Measurements from ENCODE around the gene PLCH1.

The PLCH1 gene

DNA sequence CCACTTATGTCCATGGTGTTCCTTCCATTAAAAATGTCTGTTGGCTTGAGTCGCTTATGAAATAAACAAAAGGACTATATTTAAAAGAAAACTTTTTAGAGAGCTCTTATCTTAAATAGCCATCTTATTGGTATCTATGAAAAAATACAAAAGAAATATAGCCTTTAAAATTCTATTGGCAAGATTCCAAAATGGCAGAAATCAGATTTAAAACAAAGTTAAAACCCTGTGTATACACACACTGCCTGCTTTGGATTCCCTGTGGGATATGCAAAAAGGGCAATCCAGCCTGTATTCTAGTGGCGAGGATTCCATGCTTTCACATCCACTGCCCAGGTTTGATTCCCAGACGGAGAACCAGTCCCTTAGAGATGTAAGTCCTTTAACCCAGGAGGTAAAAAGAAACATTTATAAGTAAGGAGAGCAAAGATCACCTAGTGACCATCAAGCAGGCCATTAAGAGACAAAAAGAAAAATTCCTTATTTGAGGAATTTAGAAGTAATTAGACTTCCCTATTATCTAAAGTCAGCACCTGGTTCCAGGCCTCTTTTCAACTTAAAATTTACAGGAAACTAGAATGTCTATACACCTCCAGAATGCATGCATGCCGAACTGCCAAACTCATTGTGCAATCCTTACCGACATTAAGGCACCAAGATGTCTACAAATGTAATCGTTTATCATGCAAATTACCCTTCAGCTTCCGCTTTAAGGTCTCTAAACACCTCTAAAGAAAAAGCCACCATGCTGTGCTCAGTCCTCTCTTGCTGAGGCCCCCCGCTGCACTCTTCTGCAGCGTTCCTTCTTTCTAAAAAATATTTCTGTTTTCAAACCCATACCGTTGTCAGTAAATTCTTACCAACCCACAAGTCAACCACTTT lies 381.8 kb downstream of the PLCH1 start:
- H3K27ac ChIP-seq, result no peak overlapping the region
- no peak for TF ChIP-seq ZFX (IDR thresholded peaks at IDR 0.05)
- TF ChIP-seq, protein P1, sequence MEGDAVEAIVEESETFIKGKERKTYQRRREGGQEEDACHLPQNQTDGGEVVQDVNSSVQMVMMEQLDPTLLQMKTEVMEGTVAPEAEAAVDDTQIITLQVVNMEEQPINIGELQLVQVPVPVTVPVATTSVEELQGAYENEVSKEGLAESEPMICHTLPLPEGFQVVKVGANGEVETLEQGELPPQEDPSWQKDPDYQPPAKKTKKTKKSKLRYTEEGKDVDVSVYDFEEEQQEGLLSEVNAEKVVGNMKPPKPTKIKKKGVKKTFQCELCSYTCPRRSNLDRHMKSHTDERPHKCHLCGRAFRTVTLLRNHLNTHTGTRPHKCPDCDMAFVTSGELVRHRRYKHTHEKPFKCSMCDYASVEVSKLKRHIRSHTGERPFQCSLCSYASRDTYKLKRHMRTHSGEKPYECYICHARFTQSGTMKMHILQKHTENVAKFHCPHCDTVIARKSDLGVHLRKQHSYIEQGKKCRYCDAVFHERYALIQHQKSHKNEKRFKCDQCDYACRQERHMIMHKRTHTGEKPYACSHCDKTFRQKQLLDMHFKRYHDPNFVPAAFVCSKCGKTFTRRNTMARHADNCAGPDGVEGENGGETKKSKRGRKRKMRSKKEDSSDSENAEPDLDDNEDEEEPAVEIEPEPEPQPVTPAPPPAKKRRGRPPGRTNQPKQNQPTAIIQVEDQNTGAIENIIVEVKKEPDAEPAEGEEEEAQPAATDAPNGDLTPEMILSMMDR (conservative IDR thresholded peaks at IDR 0.05), result no peak

- no peak for TF ChIP-seq ZFX (IDR thresholded peaks at IDR 0.05)
- TF ChIP-seq, protein P1 (conservative IDR thresholded peaks at IDR 0.05), result no peak
These were observed 384.6 kb downstream of the PLCH1 start for GRCh38 chr3:155360281-155360680.

GRCh38 chr3:155356594-155357370 lies 388.1 kb downstream of the PLCH1 start:
- H3K27ac ChIP-seq, result no peak overlapping the region
- TF ChIP-seq, protein P1 (conservative IDR thresholded peaks at IDR 0.05), result no peak
- TF ChIP-seq ZFX (IDR thresholded peaks at IDR 0.05), result no peak

More at GRCh38 chr3:155360281-155360680, 384.6 kb downstream of the PLCH1 start:
- no peak overlapping the region for H3K27ac ChIP-seq

- TF ChIP-seq ZFX (IDR thresholded peaks at IDR 0.05), result no peak
- TF ChIP-seq, protein P1 (conservative IDR thresholded peaks at IDR 0.05), result no peak
- no peak overlapping the region for H3K27ac ChIP-seq
These were observed 390.2 kb downstream of the PLCH1 start for GRCh38 chr3:155354658-155355057.

- H3K27ac ChIP-seq, result no peak overlapping the region
- no peak for TF ChIP-seq ZFX (IDR thresholded peaks at IDR 0.05)
- TF ChIP-seq, protein P1 (conservative IDR thresholded peaks at IDR 0.05), result peak; percentile 89
These were observed 391.9 kb downstream of the PLCH1 start for GRCh38 chr3:155352900-155353490.

DNA sequence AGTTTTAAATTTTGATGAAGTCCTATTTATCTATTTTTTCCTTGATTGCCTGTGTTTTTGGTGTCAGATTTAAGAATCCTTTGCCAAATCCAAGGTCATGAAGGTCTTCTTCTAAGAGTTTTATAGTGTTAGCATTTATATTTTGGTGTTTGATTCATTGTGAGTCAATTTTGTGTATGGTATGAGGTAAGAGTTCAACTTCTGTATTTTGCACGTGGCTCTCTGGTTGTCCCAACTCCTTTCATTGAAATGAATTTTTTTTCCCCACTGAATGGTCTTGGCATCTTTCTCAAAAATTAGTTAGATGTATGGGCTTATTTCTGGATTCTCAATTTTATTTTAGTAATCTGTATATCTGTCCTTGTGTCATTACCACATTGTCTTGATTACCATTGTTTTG lies 394.3 kb downstream of the PLCH1 start:
- no peak for TF ChIP-seq ZFX (IDR thresholded peaks at IDR 0.05)
- TF ChIP-seq, protein P1 (conservative IDR thresholded peaks at IDR 0.05), result no peak
- no peak overlapping the region for H3K27ac ChIP-seq

Data from C4-2B (cell line).